Measurements from ENCODE around the gene INHBE.

Gene INHBE

GRCh38 chr12:57450057-57450456, 5.0 kb upstream of the INHBE start (continued):
- no peak for TF ChIP-seq ZNF488 (tag by site-specific recombination; IDR thresholded peaks at IDR 0.05)
- no peak for TF ChIP-seq ZNF549 (tag by site-specific recombination; IDR thresholded peaks at IDR 0.05)
- no peak for TF ChIP-seq ZNF48 (tag by site-specific recombination; IDR thresholded peaks at IDR 0.05)
- TF ChIP-seq YY1 (tag by site-specific recombination; IDR thresholded peaks at IDR 0.05), result no peak
- no peak for TF ChIP-seq ZNF366 (tag by site-specific recombination; conservative IDR thresholded peaks at IDR 0.05)

- CTCF ChIA-PET, result interaction anchor here (0.6 to 9.7 kb wide), 15 partner anchors 11 to 237 kb away, joined by 3 to 219 read pairs (median 17); partner anchors contain the start of genes INHBC and NXPH4
- Histone ChIP-seq H3K36me3 (ENCODE audit: control insufficient read depth in 2 of 2, insufficient read depth in 1 of 2, low read length in 2 of 2) (no peaks in the 10 kb centered on the region), H3K9me3 (ENCODE audit: control insufficient read depth, insufficient read depth, low read depth, low read length) (no peaks in the 10 kb centered on the region), H3K4me3 (ENCODE audit: low read depth, low read length) (no peak overlapping the region), H3K27ac (ENCODE audit: extremely low read depth, low read depth, low read length) (no peak overlapping the region), H3K4me1 (ENCODE audit: control insufficient read depth, insufficient read depth, low read length) (peaks cover 7% of the 10 kb centered on the region; the same call in 1 of the 2 replicates)
- TF ChIP-seq ZNF175 (tag by site-specific recombination; IDR thresholded peaks at IDR 0.05) (no peak), ZFHX2 (tag by site-specific recombination; conservative IDR thresholded peaks at IDR 0.05) (peak; percentile 69)
- POLR2A ChIA-PET, result interaction anchor here (0.5 kb wide), 1 partner anchor 13 kb away, joined by 4 read pairs; no protein-coding TSS in a partner anchor
Observed at GRCh38 chr12:57451233-57451778, 3.8 kb upstream of the INHBE start.

GRCh38 chr12:57452181-57452936, 2.7 kb upstream of the INHBE start:
- Histone ChIP-seq H3K4me1 (ENCODE audit: control insufficient read depth, insufficient read depth, low read length) (peaks cover 7% of the 10 kb centered on the region; the same call in 1 of the 2 replicates), H3K4me3 (ENCODE audit: low read depth, low read length) (no peak overlapping the region), H3K9me3 (ENCODE audit: control insufficient read depth, insufficient read depth, low read depth, low read length) (no peaks in the 10 kb centered on the region), H3K36me3 (ENCODE audit: control insufficient read depth in 2 of 2, insufficient read depth in 1 of 2, low read length in 2 of 2) (no peaks in the 10 kb centered on the region), H3K27ac (ENCODE audit: extremely low read depth, low read depth, low read length) (no peak overlapping the region)
- ChIA-PET POLR2A (interaction anchor here (0.5 to 1.4 kb wide), 8 partner anchors 12 to 223 kb away, joined by 3 to 5 read pairs (median 4); partner anchors contain the start of gene SHMT2), CTCF (interaction anchor here (0.6 to 9.7 kb wide), 48 partner anchors 8 to 238 kb away, joined by 3 to 219 read pairs (median 6); partner anchors contain the start of genes INHBC, NXPH4, SHMT2 and STAC3)
- TF ChIP-seq KLF17 (tag by site-specific recombination; IDR thresholded peaks at IDR 0.05) (no peak), ZSCAN4 (tag by site-specific recombination; IDR thresholded peaks at IDR 0.05) (no peak), ZNF341 (tag by site-specific recombination; IDR thresholded peaks at IDR 0.05; ENCODE audit: low read depth) (peak; percentile 90), ZNF701 (tag by site-specific recombination; IDR thresholded peaks at IDR 0.05) (no peak), ZNF148 (tag by site-specific recombination; IDR thresholded peaks at IDR 0.05; ENCODE audit: borderline replicate concordance) (no peak), ZNF155 (tag by site-specific recombination; IDR thresholded peaks at IDR 0.05) (no peak), ZNF610 (tag by site-specific recombination; IDR thresholded peaks at IDR 0.05; ENCODE audit: borderline replicate concordance) (no peak), ZNF37A (tag by site-specific recombination; IDR thresholded peaks at IDR 0.05) (no peak), ZNF18 (tag by site-specific recombination; IDR thresholded peaks at IDR 0.05) (no peak), EGR2 (tag by site-specific recombination; IDR thresholded peaks at IDR 0.05; ENCODE audit: low read depth) (peak; percentile 32; the same call in 1 of the 2 replicates), GLI2 (tag by site-specific recombination; IDR thresholded peaks at IDR 0.05; ENCODE audit: borderline replicate concordance, low read depth) (no peak), ZSCAN16 (tag by site-specific recombination; IDR thresholded peaks at IDR 0.05) (no peak), ELK4 (IDR thresholded peaks at IDR 0.05; ENCODE audit: borderline replicate concordance, low read depth, low read length) (no peak), SP2 (tag by site-specific recombination; IDR thresholded peaks at IDR 0.05) (peak; percentile 22; the same call in 1 of the 2 replicates), MEIS1 (CRISPR knock-in tag; IDR thresholded peaks at IDR 0.05; ENCODE audit: borderline replicate concordance) (no peak), ZIC2 (tag by site-specific recombination; IDR thresholded peaks at IDR 0.05) (peak; percentile 61)

Data from HEK293 (cell line).